ENCODE data around the gene OR56A5. TPM values are rescaled to one million over a fixed set of nuclear protein-coding genes. Genes with fewer than 3 reads are reported as not detected.

The OR56A5 gene
- total RNA-seq, 1 donor from 2014 or later: not detected

DNA sequence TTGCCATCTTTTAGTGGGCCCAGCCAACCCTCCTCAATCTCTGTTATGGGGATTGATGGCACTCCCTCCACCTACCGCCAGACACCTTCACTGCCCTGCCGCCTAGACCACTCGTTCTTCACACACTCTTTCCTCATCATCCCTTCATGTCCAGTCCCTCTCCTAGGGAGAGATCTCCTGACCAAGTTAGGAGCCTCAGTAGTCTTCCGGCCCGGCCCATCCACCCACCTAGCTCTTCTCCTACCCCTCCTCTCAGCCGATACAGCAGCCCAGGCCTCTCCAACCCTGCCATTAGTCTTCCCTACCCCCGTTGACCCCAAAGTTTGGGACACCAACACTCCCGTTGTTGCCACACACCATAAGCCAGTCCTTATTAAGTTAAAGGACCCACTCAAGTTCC lies 37.2 kb downstream of the OR56A5 start:
- no peak for ATAC-seq

DNA sequence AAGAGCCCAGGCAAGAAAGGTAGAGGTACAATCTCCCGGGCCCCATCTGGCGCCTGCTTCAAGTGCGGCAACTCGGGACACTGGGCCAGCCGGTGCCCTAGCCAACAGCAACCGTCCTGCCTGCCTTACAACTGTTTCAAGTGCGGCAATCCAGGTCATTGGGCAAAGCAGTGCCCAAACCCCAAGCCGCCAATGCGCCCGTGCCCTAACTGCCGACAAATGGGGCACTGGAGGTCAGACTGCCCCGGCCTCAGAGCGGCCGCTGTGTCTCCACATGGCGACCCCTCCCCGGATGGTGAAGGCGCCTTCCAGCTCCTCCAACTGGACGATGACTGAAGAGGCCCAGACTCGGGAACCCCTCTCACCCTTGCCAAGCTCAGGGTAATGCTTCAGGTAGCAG lies 37.7 kb downstream of the OR56A5 start:
- no peak for ATAC-seq

DNA sequence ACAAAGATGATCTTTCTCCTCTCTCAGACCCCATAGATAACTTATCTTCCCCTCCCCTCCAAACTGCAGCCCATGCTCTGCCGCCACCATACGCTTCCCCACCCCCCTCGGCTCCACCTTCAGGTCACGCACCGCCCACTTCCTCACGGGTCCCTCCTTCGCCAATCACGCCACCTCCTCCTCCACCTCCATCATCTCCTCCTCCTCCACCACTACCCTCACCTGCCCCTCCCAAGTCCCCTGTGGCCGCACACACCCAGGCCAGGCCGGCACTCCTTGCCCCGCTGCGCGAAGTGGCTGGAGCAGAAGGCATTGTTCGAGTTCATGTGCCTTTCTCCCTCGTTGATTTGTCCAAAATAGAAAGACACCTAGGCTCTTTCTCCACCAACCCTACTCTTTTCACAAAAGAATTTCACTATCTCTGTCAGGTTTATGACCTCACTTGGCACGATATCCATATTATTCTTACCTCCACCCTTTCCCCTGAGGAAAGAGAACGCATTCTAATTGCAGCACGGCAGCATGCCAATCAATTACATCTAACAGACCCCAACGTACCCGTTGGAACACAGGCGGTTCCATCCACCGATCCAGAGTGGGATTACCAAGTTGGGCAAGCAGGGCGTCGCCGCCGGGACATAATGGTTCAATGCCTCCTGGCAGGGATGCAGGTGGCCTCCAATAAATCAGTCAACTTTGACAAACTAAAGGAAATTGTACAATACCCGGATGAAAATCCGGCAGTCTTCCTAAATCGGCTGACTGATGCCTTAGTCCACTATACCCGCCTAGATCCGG lies 38.5 kb downstream of the OR56A5 start:
- no peak for ATAC-seq

DNA sequence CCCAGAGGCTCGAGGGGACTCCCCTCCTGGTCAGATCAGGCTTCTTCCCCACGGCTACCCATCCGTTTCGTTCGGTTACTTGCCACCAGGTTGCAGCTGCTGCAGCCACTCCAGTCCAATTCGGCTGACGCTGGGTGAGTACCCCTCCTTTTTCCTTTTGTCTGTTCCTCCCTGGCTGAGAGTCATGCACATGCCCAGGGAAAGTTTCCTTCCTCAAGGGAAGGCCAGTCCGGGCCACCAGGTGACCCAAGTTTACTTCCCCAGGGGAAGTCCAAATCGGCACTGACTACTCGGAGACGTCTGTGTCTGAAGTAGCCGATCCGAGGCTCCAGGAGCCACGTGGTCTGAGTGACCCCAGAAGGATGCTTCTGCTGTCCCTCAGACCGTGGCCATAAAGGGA lies 39.5 kb downstream of the OR56A5 start:
- no peak for ATAC-seq

DNA sequence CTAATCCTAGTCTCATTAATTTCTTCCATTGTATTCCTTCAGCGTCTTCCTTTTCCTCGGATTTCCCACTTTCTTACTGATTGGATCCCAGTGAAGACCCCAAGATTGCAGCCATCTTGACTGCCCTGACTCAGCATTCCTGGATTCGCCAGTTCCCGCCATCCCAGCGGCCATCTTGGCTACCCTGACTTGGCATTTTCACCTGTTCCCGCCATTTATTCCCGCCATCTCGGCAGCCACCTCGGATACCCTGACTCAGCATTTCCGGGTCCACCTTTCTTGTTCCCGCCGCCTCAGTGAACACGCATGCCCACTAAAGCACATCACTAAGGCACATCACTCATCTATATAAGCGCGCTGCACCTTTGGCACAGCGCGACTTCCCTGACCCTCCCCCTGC lies 40.0 kb downstream of the OR56A5 start:
- no peak for ATAC-seq

DNA sequence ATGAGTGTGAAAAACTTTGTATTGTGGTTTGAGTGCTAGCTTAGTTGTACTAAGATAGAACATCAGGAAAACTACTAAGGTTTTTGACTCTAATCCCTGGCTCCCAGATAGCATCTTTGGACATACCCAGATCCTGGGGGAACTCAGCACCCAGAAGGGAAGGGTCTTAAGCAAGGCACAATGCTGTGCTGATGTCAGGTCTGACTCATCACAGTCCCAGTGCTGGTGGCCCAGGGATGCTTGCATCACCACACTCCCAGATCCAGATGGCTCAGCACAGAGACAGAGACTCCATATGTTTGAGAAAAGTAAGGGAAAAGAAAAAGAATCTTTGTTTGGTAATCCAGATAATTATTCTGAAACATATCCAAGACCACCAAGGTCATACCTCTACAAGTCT lies 44.5 kb downstream of the OR56A5 start:
- ATAC-seq: no peak

DNA sequence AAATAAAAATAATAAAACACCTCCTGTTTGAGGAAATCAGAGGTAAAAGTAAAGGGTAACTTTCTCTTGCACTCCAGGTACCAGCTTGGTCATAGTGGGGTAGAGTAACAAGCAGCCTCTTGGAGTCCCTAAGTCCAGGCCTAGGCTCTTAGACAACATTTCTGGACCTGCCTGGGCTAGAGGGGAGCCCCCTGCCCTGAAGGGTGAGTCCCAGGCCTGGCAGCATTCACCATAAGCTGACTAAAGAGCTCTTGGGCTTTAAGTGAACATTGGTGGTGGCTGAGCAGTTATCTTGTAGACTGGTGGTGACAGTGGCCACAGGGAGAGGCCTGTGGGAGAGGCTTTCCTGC lies 44.9 kb downstream of the OR56A5 start:
- no peak for ATAC-seq

DNA sequence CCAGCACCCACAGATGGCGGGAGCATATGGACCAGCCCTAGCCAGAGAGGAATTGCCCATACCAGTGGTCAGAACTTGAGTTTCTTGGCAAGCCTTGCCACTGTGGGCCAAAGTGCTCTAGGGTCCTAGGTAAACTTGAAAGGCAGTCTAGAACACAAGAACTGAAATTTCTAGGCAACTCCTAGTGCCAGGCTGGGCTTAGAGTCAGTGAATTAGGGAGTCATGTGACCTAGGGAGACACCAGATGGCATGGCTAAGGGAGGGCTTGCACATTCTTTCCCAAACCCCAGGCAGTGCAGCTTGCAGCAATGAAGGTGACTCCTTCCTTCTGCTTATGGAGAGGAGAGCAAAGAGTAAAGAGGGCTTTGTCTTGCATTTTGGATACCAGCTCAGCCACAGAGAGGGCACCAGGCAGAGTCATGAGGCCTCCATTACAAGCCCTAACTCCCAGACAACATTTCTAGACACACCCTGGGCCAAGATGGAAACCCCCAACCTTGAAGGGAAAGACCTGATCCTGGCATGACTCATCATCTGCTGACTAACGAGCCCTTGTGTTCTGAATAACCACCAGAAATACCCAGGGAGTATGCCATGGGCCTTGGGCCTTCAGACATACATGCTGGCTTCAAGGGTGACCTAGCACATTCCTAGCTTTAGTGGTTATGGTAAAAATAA lies 45.4 kb downstream of the OR56A5 start:
- ATAC-seq: peak; percentile 36

Other genes starting within 250 kb of the OR56A5 start
- gene OR56B1, start 232.0 kb downstream of the OR56A5 start, total RNA-seq: not detected
- gene OR52N4, start 214.3 kb downstream of the OR56A5 start, total RNA-seq: not detected
- gene OR52N5, start 185.1 kb downstream of the OR56A5 start, total RNA-seq: not detected
- gene OR52N1, start 177.2 kb downstream of the OR56A5 start, total RNA-seq: not detected
- gene OR52N2, start 159.6 kb downstream of the OR56A5 start, total RNA-seq: not detected
- not detected for gene OR52E6, start 126.6 kb downstream of the OR56A5 start, total RNA-seq
- not detected for gene OR52E8, start 110.8 kb downstream of the OR56A5 start, total RNA-seq
- gene OR52E4, start 87.9 kb downstream of the OR56A5 start, total RNA-seq: not detected
- gene OR52E5, start 75.3 kb downstream of the OR56A5 start, total RNA-seq: not detected
- not detected for gene OR56A3, start 26.2 kb downstream of the OR56A5 start, total RNA-seq
- not detected for gene OR52L1, start 18.5 kb upstream of the OR56A5 start, total RNA-seq
- not detected for gene OR56A4, start 38.5 kb upstream of the OR56A5 start, total RNA-seq
- not detected for gene OR56A1, start 62.3 kb upstream of the OR56A5 start, total RNA-seq
- not detected for gene OR56B4, start 139.2 kb upstream of the OR56A5 start, total RNA-seq
- not detected for gene OR52B2, start 201.8 kb upstream of the OR56A5 start, total RNA-seq
- gene OR52W1, start 230.7 kb upstream of the OR56A5 start, total RNA-seq: not detected
- not detected for gene C11orf42, start 237.1 kb upstream of the OR56A5 start, total RNA-seq

Data from esophagus mucosa (tissue), 1 donor.